ENCODE data around the gene ART5. TPM values are rescaled to one million over a fixed set of nuclear protein-coding genes. Genes with fewer than 3 reads are reported as not detected.
"Not testable (repeated sequence)": the region's sequence is repeated elsewhere in the genome, so short reads cannot be mapped to it uniquely, and the experiment has no call there.

Gene ART5
- total RNA-seq, 1 experiment from 2014 or later, result 1.1 TPM

DNA sequence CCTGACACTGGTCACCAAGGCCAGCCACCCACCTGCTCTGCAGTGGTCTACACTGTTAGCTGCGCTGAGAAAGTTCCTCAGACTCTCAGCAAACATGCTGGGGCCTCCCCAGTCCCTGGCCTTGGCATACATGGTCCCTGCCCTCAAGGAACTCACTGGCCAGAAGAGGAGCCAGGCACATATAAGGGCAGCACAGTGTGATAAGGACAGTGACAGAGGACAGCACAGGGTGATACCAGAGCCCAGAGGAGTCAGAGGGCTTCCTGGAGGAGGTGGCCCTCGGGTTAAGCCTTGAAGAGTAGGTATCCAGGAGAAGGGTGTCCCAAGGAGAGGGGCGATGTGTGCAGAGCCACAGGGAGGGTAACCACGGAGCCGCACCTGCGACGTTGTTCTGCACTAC lies 3.8 kb upstream of the ART5 start:
- Mint-ChIP-seq H3K27me3 (ENCODE audit: insufficient read depth, unreplicated experiment) (peaks cover 16% of the 10 kb centered on the region), H3K9me3 (ENCODE audit: unreplicated experiment) (no peaks in the 10 kb centered on the region), H3K36me3 (ENCODE audit: insufficient read depth, unreplicated experiment) (peaks cover 6% of the 10 kb centered on the region), H3K4me3 (ENCODE audit: unreplicated experiment) (no peak overlapping the region), H3K4me1 (ENCODE audit: low read depth, unreplicated experiment) (peaks cover 7% of the 10 kb centered on the region), H3K27ac (ENCODE audit: unreplicated experiment) (no peak overlapping the region)
- Histone ChIP-seq H3K4me1 (peaks cover 8% of the 10 kb centered on the region), H3K36me3 (ENCODE audit: control insufficient read depth, insufficient read depth, low read length) (no peaks in the 10 kb centered on the region), H3K9me3 (no peaks in the 10 kb centered on the region), H3K27me3 (replicated peaks; ENCODE audit: control insufficient read depth, insufficient read depth, low read length) (no peaks in the 10 kb centered on the region), H3K4me3 (ENCODE audit: low read depth, low read length) (no peak overlapping the region)
- POLR2A ChIA-PET, result no interaction called here
- intact Hi-C loops (cut with micrococcal nuclease; ENCODE audit: unreplicated experiment), result no loop called here
- no peak for TF ChIP-seq CTCF (IDR thresholded peaks at IDR 0.05; ENCODE audit: insufficient read depth in 1 of 2, low read depth in 1 of 2, low read length in 1 of 2, severe bottlenecking in 1 of 2, unreplicated experiment in 1 of 2)
- BruUV-seq (replicated peaks), result no TSS peak
- CTCF ChIA-PET, result no interaction called here
- no peak for DNase-seq

- H3K4me3 ChIP-seq (ENCODE audit: low read depth, low read length), result no peak within 1 kb of the TSS
- Mint-ChIP-seq H3K4me1 (ENCODE audit: low read depth, unreplicated experiment) (peaks cover 7% of the 10 kb centered on the region), H3K27ac (ENCODE audit: unreplicated experiment) (no peak within 1 kb of the TSS), H3K27me3 (ENCODE audit: insufficient read depth, unreplicated experiment) (peaks cover 13% of the 10 kb centered on the region), H3K4me3 (ENCODE audit: unreplicated experiment) (no peak within 1 kb of the TSS), H3K36me3 (ENCODE audit: insufficient read depth, unreplicated experiment) (peaks cover 6% of the 10 kb centered on the region), H3K9me3 (ENCODE audit: unreplicated experiment) (no peaks in the 10 kb centered on the region)
- no peaks in the 10 kb centered on the region for H3K9me3 ChIP-seq
- POLR2A ChIA-PET, result no interaction called here
- H3K27me3 ChIP-seq (replicated peaks; ENCODE audit: control insufficient read depth, insufficient read depth, low read length), result no peaks in the 10 kb centered on the region
- H3K36me3 ChIP-seq (ENCODE audit: control insufficient read depth, insufficient read depth, low read length), result no peaks in the 10 kb centered on the region
- no peak for TF ChIP-seq CTCF (IDR thresholded peaks at IDR 0.05; ENCODE audit: insufficient read depth in 1 of 2, low read depth in 1 of 2, low read length in 1 of 2, severe bottlenecking in 1 of 2, unreplicated experiment in 1 of 2)
- CTCF ChIA-PET, result no interaction called here
- peaks cover 8% of the 10 kb centered on the region for H3K4me1 ChIP-seq
- no TSS peak for BruUV-seq (replicated peaks)
- no peak for DNase-seq
- intact Hi-C loops (cut with micrococcal nuclease; ENCODE audit: unreplicated experiment), result no loop called here
Measured at GRCh38 chr11:3644817-3645235, 3.0 kb upstream of the ART5 start, which contains the start of gene ART1. TSS of gene ART1 (plus strand) at chr11:3645128. CDS start at chr11:3659214, 14,086 bp downstream.

DNA sequence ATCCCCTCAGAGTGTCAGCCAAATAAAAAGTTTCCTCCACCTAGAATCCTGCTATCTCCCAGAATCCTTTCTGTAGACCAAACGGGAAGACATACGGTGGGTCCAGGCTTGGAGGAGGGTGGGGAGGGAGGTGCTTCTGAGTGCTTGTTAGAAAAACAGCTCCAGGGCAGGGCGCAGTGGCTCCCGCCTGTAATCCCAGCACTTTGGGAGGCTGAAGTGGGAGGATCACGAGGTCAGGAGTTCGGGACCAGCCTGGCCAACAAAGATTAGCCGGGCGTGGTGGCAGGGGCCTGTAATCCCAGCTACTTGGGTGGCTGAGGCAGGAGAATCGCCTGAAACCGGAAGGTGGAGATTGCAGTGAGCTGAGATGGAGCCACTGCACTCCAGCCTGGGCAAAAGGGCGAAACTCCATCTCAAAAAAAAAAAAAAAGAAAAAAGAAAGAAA lies 1.3 kb upstream of the ART5 start:
- peak overlapping the region; percentile 82 for H3K4me3 Mint-ChIP-seq (ENCODE audit: unreplicated experiment)
- H3K36me3 ChIP-seq (ENCODE audit: control insufficient read depth, insufficient read depth, low read length); H3K4me1 Mint-ChIP-seq (ENCODE audit: low read depth, unreplicated experiment); H3K9me3 Mint-ChIP-seq (ENCODE audit: unreplicated experiment); H3K27ac Mint-ChIP-seq (ENCODE audit: unreplicated experiment); H3K27me3 ChIP-seq (replicated peaks; ENCODE audit: control insufficient read depth, insufficient read depth, low read length); H3K27me3 Mint-ChIP-seq (ENCODE audit: insufficient read depth, unreplicated experiment); H3K36me3 Mint-ChIP-seq (ENCODE audit: insufficient read depth, unreplicated experiment); POLR2A ChIA-PET; H3K9me3 ChIP-seq; BruUV-seq (replicated peaks); intact Hi-C loops (cut with micrococcal nuclease; ENCODE audit: unreplicated experiment); DNase-seq; H3K4me1 ChIP-seq: not testable (repeated sequence)
- CTCF ChIA-PET, result interaction anchor here (1.2 kb wide), 1 partner anchor 167 kb away, joined by 3 read pairs; no protein-coding TSS in a partner anchor
- peak overlapping the region; percentile 50 for H3K4me3 ChIP-seq (ENCODE audit: low read depth, low read length)
